ENCODE results near the gene CCNI. TPM values are rescaled to one million over a fixed set of nuclear protein-coding genes. Genes with fewer than 3 reads are reported as not detected.

Gene CCNI
- polyA plus RNA-seq, 1 experiment = 85.1 TPM

DNA sequence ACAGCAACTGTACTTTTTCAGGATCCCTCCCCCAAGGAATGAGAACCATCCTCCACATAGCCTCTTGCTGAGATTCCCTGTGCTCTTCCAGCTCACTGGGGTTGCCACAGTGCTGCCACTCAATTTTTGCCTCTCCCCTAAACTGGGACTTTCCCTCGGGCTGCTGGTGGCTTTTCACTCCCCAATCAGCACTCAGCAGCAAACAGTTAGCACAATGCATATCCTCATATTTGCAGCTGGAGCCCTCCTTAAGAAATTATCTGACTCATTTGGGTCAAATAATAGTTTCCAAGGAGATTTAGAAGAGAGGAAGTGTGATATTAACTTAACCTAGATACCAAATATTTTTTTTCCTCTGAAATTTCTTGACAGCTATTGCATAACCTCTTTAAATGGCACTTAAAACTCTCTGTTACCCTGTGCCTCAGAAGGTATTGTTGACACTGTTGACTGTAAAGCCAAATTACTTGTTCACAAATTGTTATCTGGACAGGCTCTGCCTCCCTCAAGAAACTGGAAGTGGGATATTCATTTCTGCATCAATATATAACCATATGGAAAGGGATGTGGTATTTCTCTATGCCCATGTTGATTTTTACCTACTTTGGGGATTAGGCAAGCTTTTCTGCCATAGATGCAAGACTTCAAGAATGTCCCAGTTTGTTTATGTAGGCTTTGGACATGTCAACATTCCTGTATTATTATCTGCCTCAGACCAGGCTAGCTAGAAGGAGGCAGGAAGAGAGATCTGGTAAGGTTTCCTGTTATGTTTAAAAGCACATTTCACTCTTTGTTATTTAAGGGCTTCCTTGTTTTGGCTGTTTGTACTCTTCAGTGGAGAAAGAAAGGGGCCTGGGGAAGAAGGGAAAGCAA, 68.2 kb downstream of the CCNI start:
- CTCF ChIA-PET = interaction anchor here (0.6 to 1.3 kb wide), 6 partner anchors 11 to 503 kb away, joined by 3 to 4 read pairs (median 3); no protein-coding TSS in a partner anchor

GRCh38 chr4:77006753-77007353, 68.9 kb downstream of the CCNI start:
- ChIA-PET POLR2A (no interaction called here), CTCF (interaction anchor here (0.6 to 1.3 kb wide), 4 partner anchors 12 to 221 kb away, joined by 3 read pairs; no protein-coding TSS in a partner anchor)
- Histone ChIP-seq H3K4me3 (ENCODE audit: low read depth, low read length) (no peak overlapping the region), H3K36me3 (ENCODE audit: control insufficient read depth, insufficient read depth, low read length) (peaks cover 19% of the 10 kb centered on the region), H3K27me3 (ENCODE audit: control insufficient read depth, insufficient read depth, low read length) (no peaks in the 10 kb centered on the region)
- TF ChIP-seq CTCF (IDR thresholded peaks at IDR 0.05; ENCODE audit: insufficient read depth, low read depth, low read length) = no peak
- DNase-seq (ENCODE audit: low read depth) = no peak

More for the DNA sequence above, 68.2 kb downstream of the CCNI start:
- Histone ChIP-seq H3K36me3 (ENCODE audit: control insufficient read depth, insufficient read depth, low read length) (peaks cover 21% of the 10 kb centered on the region), H3K4me3 (ENCODE audit: low read depth, low read length) (no peak overlapping the region), H3K27me3 (ENCODE audit: control insufficient read depth, insufficient read depth, low read length) (no peaks in the 10 kb centered on the region)
- POLR2A ChIA-PET = no interaction called here
- no peak for TF ChIP-seq CTCF (IDR thresholded peaks at IDR 0.05; ENCODE audit: insufficient read depth, low read depth, low read length)
- DNase-seq (ENCODE audit: low read depth) = no peak

DNA sequence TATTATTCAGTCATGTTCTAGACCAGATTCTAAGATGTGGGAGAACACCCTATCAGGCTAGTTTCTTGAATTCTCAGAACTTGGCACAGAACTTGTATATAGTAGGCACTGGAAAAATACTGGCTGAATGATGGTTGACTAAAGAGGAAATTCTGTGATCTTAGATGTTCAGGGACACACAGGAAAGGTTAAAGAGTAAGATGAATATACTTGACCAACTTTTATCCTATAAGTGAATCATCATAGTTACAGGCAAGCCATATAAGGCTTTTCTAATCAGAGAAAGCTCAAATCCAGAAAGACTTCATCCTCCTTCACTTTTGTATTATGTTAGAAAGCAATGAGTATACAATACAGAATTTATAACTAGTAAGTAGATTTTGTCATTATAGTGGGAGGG, 72.4 kb downstream of the CCNI start:
- Histone ChIP-seq H3K27me3 (ENCODE audit: control insufficient read depth, insufficient read depth, low read length) (no peaks in the 10 kb centered on the region), H3K4me3 (ENCODE audit: low read depth, low read length) (no peak overlapping the region), H3K36me3 (ENCODE audit: control insufficient read depth, insufficient read depth, low read length) (peaks cover 19% of the 10 kb centered on the region)
- POLR2A ChIA-PET = no interaction called here
- CTCF ChIA-PET = interaction anchor here (1.2 kb wide), 1 partner anchor 9 kb away, joined by 3 read pairs; no protein-coding TSS in a partner anchor
- TF ChIP-seq CTCF (IDR thresholded peaks at IDR 0.05; ENCODE audit: insufficient read depth, low read depth, low read length) = no peak
- DNase-seq (ENCODE audit: low read depth) = no peak

GRCh38 chr4:77002321-77003107, 73.3 kb downstream of the CCNI start:
- DNase-seq (ENCODE audit: low read depth) = no peak
- no peak overlapping the region for H3K4me3 ChIP-seq (ENCODE audit: low read depth, low read length)
- H3K27me3 ChIP-seq (ENCODE audit: control insufficient read depth, insufficient read depth, low read length) = no peaks in the 10 kb centered on the region
- TF ChIP-seq CTCF (IDR thresholded peaks at IDR 0.05; ENCODE audit: insufficient read depth, low read depth, low read length) = no peak
- ChIA-PET CTCF (interaction anchor here (1.2 kb wide), 1 partner anchor 10 kb away, joined by 3 read pairs; no protein-coding TSS in a partner anchor), POLR2A (interaction anchor here (0.5 to 0.9 kb wide), 2 partner anchors 34 to 36 kb away, joined by 3 read pairs; no protein-coding TSS in a partner anchor)
- peaks cover 25% of the 10 kb centered on the region for H3K36me3 ChIP-seq (ENCODE audit: control insufficient read depth, insufficient read depth, low read length)
